CD4-positive, alpha-beta T cell treated with Interleukin-17A for 1 hour (primary cell): Measurements from ENCODE around the gene LARP1.

Experiments used
- DNase-seq: peaks from one replicate; pipeline ENCODE4 v3.0.0-alpha.2; 2020

The LARP1 gene

GRCh38 chr5:154762700-154763099 lies 7.5 kb downstream of the LARP1 start:
- no peak for DNase-seq

- DNase-seq: no peak
Measured at GRCh38 chr5:154764967-154765366, 9.8 kb downstream of the LARP1 start.

- no peak for DNase-seq
Measured at GRCh38 chr5:154765396-154765925, 10.3 kb downstream of the LARP1 start.

GRCh38 chr5:154766558-154767281 lies 11.5 kb downstream of the LARP1 start:
- no peak for DNase-seq

- no peak for DNase-seq
Measured at GRCh38 chr5:154767576-154767975, 12.4 kb downstream of the LARP1 start.

GRCh38 chr5:154768207-154768606 lies 13.0 kb downstream of the LARP1 start:
- no peak for DNase-seq

GRCh38 chr5:154770111-154770510 lies 14.9 kb downstream of the LARP1 start:
- no peak for DNase-seq

- no peak for DNase-seq
Measured at GRCh38 chr5:154771383-154771901, 16.3 kb downstream of the LARP1 start.

- no peak for DNase-seq
Measured at GRCh38 chr5:154773326-154773725, 18.1 kb downstream of the LARP1 start.

GRCh38 chr5:154776167-154776566 lies 21.0 kb downstream of the LARP1 start:
- DNase-seq: no peak

- DNase-seq: no peak
Measured at GRCh38 chr5:154778534-154778933, 23.4 kb downstream of the LARP1 start.

- DNase-seq: no peak
Measured at GRCh38 chr5:154779105-154779504, 23.9 kb downstream of the LARP1 start.

- no peak for DNase-seq
Measured at GRCh38 chr5:154780128-154780527, 25.0 kb downstream of the LARP1 start.

GRCh38 chr5:154782326-154782725 lies 27.1 kb downstream of the LARP1 start:
- no peak for DNase-seq

GRCh38 chr5:154782812-154783592 lies 27.8 kb downstream of the LARP1 start:
- no peak for DNase-seq

GRCh38 chr5:154783774-154784460 lies 28.7 kb downstream of the LARP1 start:
- no peak for DNase-seq

- DNase-seq: no peak
Measured at GRCh38 chr5:154784856-154785255, 29.7 kb downstream of the LARP1 start.

GRCh38 chr5:154786414-154786813 lies 31.2 kb downstream of the LARP1 start:
- no peak for DNase-seq

GRCh38 chr5:154788212-154788611 lies 33.0 kb downstream of the LARP1 start:
- DNase-seq: no peak

GRCh38 chr5:154791535-154791934 lies 36.4 kb downstream of the LARP1 start:
- DNase-seq: no peak

GRCh38 chr5:154793599-154794524 lies 38.7 kb downstream of the LARP1 start:
- no peak for DNase-seq
